Neuronal stem cell (in vitro differentiated cells): ENCODE results near the gene ANG.
A peak's percentile ranks its signal among the peaks of the same experiment; 100 is the strongest.
"Not testable (repeated sequence)": the region's sequence is repeated elsewhere in the genome, so short reads cannot be mapped to it uniquely, and the experiment has no call there.

ENCODE experiments used
- DNase-seq: peaks from one replicate; pipeline ENCODE4 v3.0.0-alpha.2; 2013; ENCODE audit warnings: low spot score
- H2AFZ ChIP-seq: one replicate; pipeline ENCODE4 v1.6.1; 2013; ENCODE audit warnings: mild to moderate bottlenecking, low read length, inconsistent platforms
- H2AK5ac ChIP-seq: 2 replicates; pipeline ENCODE4 v1.6.1; 2013; ENCODE audit warnings: low read depth, mild to moderate bottlenecking, inconsistent platforms, low read length, moderate library complexity, mixed read lengths
- H2BK120ac ChIP-seq: 2 replicates; pipeline ENCODE4 v1.6.1; 2013; ENCODE audit warnings: low read depth, mild to moderate bottlenecking, inconsistent platforms, low read length, moderate library complexity, mixed read lengths
- H2BK12ac ChIP-seq: one replicate; pipeline ENCODE4 v1.6.1; 2013; ENCODE audit warnings: low read length, inconsistent platforms
- H2BK15ac ChIP-seq: 2 replicates; pipeline ENCODE4 v1.6.1; 2013; ENCODE audit warnings: mild to moderate bottlenecking, low read length, inconsistent platforms, mixed read lengths
- H2BK5ac ChIP-seq: one replicate; pipeline ENCODE4 v1.6.1; 2013; ENCODE audit warnings: inconsistent platforms, mild to moderate bottlenecking, low read length, moderate library complexity
- H3K14ac ChIP-seq: one replicate; pipeline ENCODE4 v1.6.1; 2013; ENCODE audit warnings: low read length, inconsistent platforms
- H3K18ac ChIP-seq: 2 replicates; pipeline ENCODE4 v1.6.1; 2013; ENCODE audit warnings: low read length, inconsistent platforms
- H3K23ac ChIP-seq: 2 replicates; pipeline ENCODE4 v1.6.1; 2013; ENCODE audit warnings: low read depth, mild to moderate bottlenecking, mixed read lengths, low read length, inconsistent platforms; ENCODE audit not compliant: poor library complexity
- H3K27ac ChIP-seq: replicated peaks from 3 replicates; pipeline ENCODE4 v1.5.1; 2013; ENCODE audit warnings: low read length, inconsistent platforms
- H3K27me3 ChIP-seq, 3 experiments: 2 replicates each; pipeline ENCODE4 v1.6.1; 2013; ENCODE audit warnings: low read length in 3 of 3, mild to moderate bottlenecking in 2 of 3, inconsistent platforms in 1 of 3, low read depth in 1 of 3, mixed read lengths in 1 of 3, moderate library complexity in 1 of 3; ENCODE audit not compliant: control insufficient read depth in 3 of 3, insufficient read depth in 3 of 3
- H3K36me3 ChIP-seq, 2 donors: replicated peaks in 1 of 2; 2 replicates each; pipeline ENCODE4 v1.6.1; 2013; ENCODE audit warnings: low read length in 2 of 2; ENCODE audit not compliant: control insufficient read depth in 2 of 2, insufficient read depth in 2 of 2
- H3K4ac ChIP-seq: 2 replicates; pipeline ENCODE4 v1.6.1; 2013; ENCODE audit warnings: inconsistent platforms, mild to moderate bottlenecking, low read length, moderate library complexity
- H3K4me1 ChIP-seq, 2 donors: 1 replicate in 1 of 2; 2 replicates in 1 of 2; pipeline ENCODE4 v1.6.1; 2013; ENCODE audit warnings: low read length in 2 of 2, low read depth in 1 of 2; ENCODE audit not compliant: control insufficient read depth in 2 of 2, insufficient read depth in 1 of 2
- H3K4me2 ChIP-seq: one replicate; pipeline ENCODE4 v1.6.1; 2013; ENCODE audit warnings: mild to moderate bottlenecking, low read length, inconsistent platforms; ENCODE audit not compliant: insufficient read depth, poor library complexity, severe bottlenecking
- H3K4me3 ChIP-seq, 2 donors: 2 replicates each; pipeline ENCODE4 v1.5.1; 2013; ENCODE audit warnings: low read length in 2 of 2, mild to moderate bottlenecking in 2 of 2, inconsistent platforms in 1 of 2, moderate library complexity in 1 of 2
- H3K79me1 ChIP-seq: one replicate; pipeline ENCODE4 v1.6.1; 2013; ENCODE audit warnings: low read depth, mild to moderate bottlenecking, inconsistent platforms, low read length, moderate library complexity
- H3K9ac ChIP-seq: one replicate; pipeline ENCODE4 v1.6.1; 2013; ENCODE audit warnings: mild to moderate bottlenecking, low read depth, low read length, inconsistent platforms; ENCODE audit not compliant: poor library complexity
- H3K9me3 ChIP-seq, 2 donors: replicated peaks in 1 of 2; 2 replicates each; pipeline versions ENCODE3 to v1.6.1; 2013; ENCODE audit warnings: low read length in 2 of 2, mild to moderate bottlenecking in 2 of 2, inconsistent platforms in 1 of 2, low read depth in 1 of 2, mixed read lengths in 1 of 2, moderate library complexity in 1 of 2; ENCODE audit not compliant: control insufficient read depth in 2 of 2, insufficient read depth in 1 of 2
- H4K8ac ChIP-seq: one replicate; pipeline ENCODE4 v1.6.1; 2013; ENCODE audit warnings: low read depth, mild to moderate bottlenecking, inconsistent platforms, low read length, moderate library complexity
- H4K91ac ChIP-seq: one replicate; pipeline ENCODE4 v1.6.1; 2013; ENCODE audit warnings: low read length, low read depth, mild to moderate bottlenecking, inconsistent platforms; ENCODE audit not compliant: poor library complexity
- WGBS, 2 donors: extraction: QIAGEN DNeasy Blood & Tissue Kit; methylation state at CpG; one replicate each; pipeline ENCODE4 v1.1.7; 2013; ENCODE audit warnings: missing lambda C conversion rate in 2 of 2, mixed read lengths in 1 of 2; ENCODE audit not compliant: insufficient read length in 2 of 2, insufficient replicate concordance in 1 of 2; ENCODE audit errors: extremely low coverage in 2 of 2; 5-methylcytosine and 5-hydroxymethylcytosine counted together

Gene ANG

DNA sequence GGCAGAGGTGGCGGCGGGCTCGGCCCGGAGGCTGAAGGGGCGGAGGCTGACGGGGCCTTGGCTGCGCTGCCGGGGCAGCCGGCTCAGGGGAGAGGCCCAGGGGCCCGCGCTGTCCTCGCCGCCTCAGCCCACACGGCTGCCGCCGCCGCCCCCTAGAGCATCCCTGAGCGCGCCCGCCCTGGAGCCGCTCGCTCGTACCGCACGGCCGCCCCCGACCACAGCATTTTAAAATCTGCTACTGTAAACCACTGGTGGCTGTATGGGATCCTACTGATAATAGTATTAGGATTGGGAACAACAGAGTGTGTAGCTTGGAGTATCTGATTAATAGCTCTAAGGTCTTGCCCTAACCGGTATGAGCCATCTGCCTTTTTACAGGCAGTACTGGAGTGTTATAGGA lies 34.9 kb downstream of the ANG start:
- Histone ChIP-seq H3K18ac (peak overlapping the region; percentile 33), H3K9ac (no peak overlapping the region), H2BK5ac (no peak overlapping the region), H4K91ac (no peak overlapping the region), H2BK15ac (no peak overlapping the region), H3K27ac (no peak overlapping the region), H3K4ac (no peak overlapping the region), H2BK12ac (no peak overlapping the region), H2AFZ (no peak overlapping the region), H3K4me3 (no peak overlapping the region), H3K36me3 (no peaks in the 10 kb centered on the region), H2BK120ac (no peak overlapping the region), H3K79me1 (no peaks in the 10 kb centered on the region), H3K4me1 (no peaks in the 10 kb centered on the region), H3K9me3 (peaks cover 0 to 3% of the 10 kb centered on the region in 2 donors), H3K23ac (no peak overlapping the region), H3K14ac (no peak overlapping the region), H4K8ac (no peak overlapping the region), H3K27me3 (peaks cover 0 to 1% (median 0%) of the 10 kb centered on the region in 3 experiments), H3K4me2 (no peak overlapping the region), H2AK5ac (no peak overlapping the region)
- no peak for DNase-seq
- no CpG with 5 or more reads among the region's 28 CpGs for WGBS, 2 donors

DNA sequence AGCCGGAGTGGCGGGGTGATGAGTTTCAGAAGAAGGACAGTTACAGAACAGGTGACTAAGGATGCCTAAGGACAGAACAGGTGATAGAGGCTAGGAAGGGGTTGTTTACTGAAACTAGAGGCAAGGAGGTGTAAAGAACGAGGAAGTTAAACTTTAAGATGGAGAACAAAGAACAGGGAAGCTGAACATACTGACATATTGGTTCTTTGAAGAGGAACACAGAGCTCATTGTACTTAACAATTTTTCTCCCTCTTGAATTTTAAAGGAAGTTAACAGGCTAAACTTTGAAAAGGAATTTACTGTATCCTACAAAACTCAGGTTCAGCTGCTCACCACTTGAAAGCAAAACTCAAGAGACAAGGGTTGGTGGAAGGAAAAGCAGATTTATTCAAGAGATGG lies 37.6 kb downstream of the ANG start:
- H3K4me1 ChIP-seq, H2BK120ac ChIP-seq, H3K4me2 ChIP-seq, H3K9ac ChIP-seq, H3K9me3 ChIP-seq, H2BK5ac ChIP-seq, H3K27ac ChIP-seq, DNase-seq, H3K18ac ChIP-seq, H3K4ac ChIP-seq, H3K14ac ChIP-seq, H3K79me1 ChIP-seq, H2AK5ac ChIP-seq, H4K8ac ChIP-seq, H3K27me3 ChIP-seq, H2BK15ac ChIP-seq, H3K4me3 ChIP-seq, H2AFZ ChIP-seq, H3K36me3 ChIP-seq, H3K23ac ChIP-seq, H2BK12ac ChIP-seq, H4K91ac ChIP-seq: not testable (repeated sequence)
- no CpG with 5 or more reads among the region's 3 CpGs for WGBS, 2 donors

DNA sequence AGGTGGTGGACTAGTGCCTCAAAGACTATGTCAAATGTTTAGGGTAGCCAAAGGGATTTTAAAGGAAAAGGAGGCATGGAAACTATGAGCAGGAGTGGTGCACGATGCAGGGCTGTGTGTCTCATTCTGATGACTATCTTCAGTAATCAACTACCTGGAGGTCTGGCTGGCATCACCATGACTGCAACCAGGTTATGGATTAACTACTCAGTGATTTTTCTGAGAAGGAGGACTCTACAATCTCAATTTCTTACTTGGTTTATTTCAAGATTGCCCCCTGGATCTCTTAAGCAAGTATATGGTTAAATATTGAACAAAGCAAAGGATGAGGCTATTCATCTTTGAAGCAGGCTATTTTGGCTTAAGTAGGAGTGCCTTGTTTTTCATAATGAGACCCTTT lies 38.0 kb downstream of the ANG start:
- WGBS, 2 donors, result no CpG with 5 or more reads among the region's 1 CpG
- H2BK15ac ChIP-seq, result no peak overlapping the region

DNA sequence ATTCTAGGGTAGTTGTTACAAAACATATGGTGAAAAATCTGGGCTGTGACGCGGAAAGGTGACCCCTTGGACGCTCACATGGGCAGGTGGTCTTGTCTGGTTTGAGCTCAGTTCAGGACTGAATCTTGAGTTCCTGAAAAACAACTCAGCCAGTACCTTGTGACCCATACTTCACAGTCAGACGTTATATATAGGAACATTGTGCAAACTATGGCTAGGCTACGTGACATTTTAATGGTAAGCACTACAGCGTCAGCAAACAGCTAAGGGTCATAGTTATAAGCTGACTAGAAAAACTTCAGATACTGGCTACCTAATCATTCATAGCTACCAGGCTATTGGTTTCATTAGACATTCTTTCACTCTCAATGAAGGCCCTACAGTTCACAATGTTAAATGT lies 42.3 kb downstream of the ANG start:
- H2BK15ac ChIP-seq, result no peak overlapping the region
- H3K27me3 ChIP-seq, result no peaks in the 10 kb centered on the region
- no CpG with 5 or more reads among the region's 6 CpGs for WGBS, 2 donors
- no peak overlapping the region for H3K4me3 ChIP-seq
- H3K4me1 ChIP-seq, result peaks cover 0 to 35% of the 10 kb centered on the region in 2 donors
- no peaks in the 10 kb centered on the region for H3K9me3 ChIP-seq
- no peak overlapping the region for H2AFZ ChIP-seq
- H3K23ac ChIP-seq, result no peak overlapping the region
- H2BK120ac ChIP-seq, result no peak overlapping the region
- H3K9ac ChIP-seq, result no peak overlapping the region
- H4K8ac ChIP-seq, result no peak overlapping the region
- H3K27ac ChIP-seq, result no peak overlapping the region
- no peak overlapping the region for H4K91ac ChIP-seq
- H3K4me2 ChIP-seq, result no peak overlapping the region
- no peak overlapping the region for H2AK5ac ChIP-seq
- no peak overlapping the region for H2BK12ac ChIP-seq
- H3K36me3 ChIP-seq, result no peaks in the 10 kb centered on the region
- DNase-seq, result no peak
- H3K18ac ChIP-seq, result no peak overlapping the region
- H2BK5ac ChIP-seq, result no peak overlapping the region
- H3K14ac ChIP-seq, result no peak overlapping the region
- H3K79me1 ChIP-seq, result no peaks in the 10 kb centered on the region
- no peak overlapping the region for H3K4ac ChIP-seq

More for the DNA sequence above, 38.0 kb downstream of the ANG start:
- no peak overlapping the region for H3K4me3 ChIP-seq
- no peak overlapping the region for H4K8ac ChIP-seq
- no peak overlapping the region for H2AFZ ChIP-seq
- H2BK12ac ChIP-seq, result no peak overlapping the region
- H3K9me3 ChIP-seq, result peaks cover 0 to under 1% of the 10 kb centered on the region in 2 donors
- H3K27ac ChIP-seq, result no peak overlapping the region
- H3K23ac ChIP-seq, result no peak overlapping the region
- no peaks in the 10 kb centered on the region for H3K79me1 ChIP-seq
- H3K9ac ChIP-seq, result no peak overlapping the region
- H2AK5ac ChIP-seq, result no peak overlapping the region
- H3K14ac ChIP-seq, result no peak overlapping the region
- peaks cover 0 to 5% of the 10 kb centered on the region in 2 donors for H3K4me1 ChIP-seq
- DNase-seq, result no peak
- no peaks in the 10 kb centered on the region for H3K27me3 ChIP-seq
- H3K4ac ChIP-seq, result no peak overlapping the region
- no peak overlapping the region for H2BK5ac ChIP-seq
- no peak overlapping the region for H4K91ac ChIP-seq
- H3K36me3 ChIP-seq, result no peaks in the 10 kb centered on the region
- H3K18ac ChIP-seq, result no peak overlapping the region
- H2BK120ac ChIP-seq, result no peak overlapping the region
- H3K4me2 ChIP-seq, result no peak overlapping the region
